ENCODE results near the gene BCL10.

GRCh38 chr1:85313888-85314696, 37.7 kb upstream of the BCL10 start:
- TF ChIP-seq CTCF (IDR thresholded peaks at IDR 0.05): no peak
- no peak for TF ChIP-seq EP300 (IDR thresholded peaks at IDR 0.05)
- TF ChIP-seq POLR2AphosphoS5 (IDR thresholded peaks at IDR 0.05): peak; percentile 56
- no peak for TF ChIP-seq POLR2A (IDR thresholded peaks at IDR 0.05)

All from gastroesophageal sphincter (tissue), 3 donors.